Thyroid gland (tissue), 4 donors: ENCODE results near the gene KRT10.

Source experiments
- POLR2A ChIP-seq, 2 donors: fragments of 450-650 bp; IDR thresholded peaks; one replicate each; pipeline ENCODE4 v1.6.1; 2017; ENCODE audit warnings: antibody characterized with exemption in 2 of 2, mild to moderate bottlenecking in 2 of 2, moderate library complexity in 1 of 2
- TF ChIP-seq, protein P1 (sequence below), 6 experiments: fragments of 200-600 bp in 3 of 6; fragments of 450-650 bp in 3 of 6; sonication (generic) in 3 of 6; IDR thresholded peaks; one replicate each; pipeline ENCODE4 v1.5.1; 2016 to 2019; ENCODE audit warnings: antibody characterized with exemption in 6 of 6, mild to moderate bottlenecking in 2 of 6, inconsistent platforms in 1 of 6, moderate library complexity in 1 of 6

- TF ChIP-seq, protein P1, sequence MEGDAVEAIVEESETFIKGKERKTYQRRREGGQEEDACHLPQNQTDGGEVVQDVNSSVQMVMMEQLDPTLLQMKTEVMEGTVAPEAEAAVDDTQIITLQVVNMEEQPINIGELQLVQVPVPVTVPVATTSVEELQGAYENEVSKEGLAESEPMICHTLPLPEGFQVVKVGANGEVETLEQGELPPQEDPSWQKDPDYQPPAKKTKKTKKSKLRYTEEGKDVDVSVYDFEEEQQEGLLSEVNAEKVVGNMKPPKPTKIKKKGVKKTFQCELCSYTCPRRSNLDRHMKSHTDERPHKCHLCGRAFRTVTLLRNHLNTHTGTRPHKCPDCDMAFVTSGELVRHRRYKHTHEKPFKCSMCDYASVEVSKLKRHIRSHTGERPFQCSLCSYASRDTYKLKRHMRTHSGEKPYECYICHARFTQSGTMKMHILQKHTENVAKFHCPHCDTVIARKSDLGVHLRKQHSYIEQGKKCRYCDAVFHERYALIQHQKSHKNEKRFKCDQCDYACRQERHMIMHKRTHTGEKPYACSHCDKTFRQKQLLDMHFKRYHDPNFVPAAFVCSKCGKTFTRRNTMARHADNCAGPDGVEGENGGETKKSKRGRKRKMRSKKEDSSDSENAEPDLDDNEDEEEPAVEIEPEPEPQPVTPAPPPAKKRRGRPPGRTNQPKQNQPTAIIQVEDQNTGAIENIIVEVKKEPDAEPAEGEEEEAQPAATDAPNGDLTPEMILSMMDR (IDR thresholded peaks at IDR 0.05): no peak
- no peak for TF ChIP-seq POLR2A (IDR thresholded peaks at IDR 0.05)
These were observed 11.5 kb upstream of the KRT10 start for GRCh38 chr17:40833882-40834281.
